Activated CD8-positive, alpha-beta memory T cell treated with anti-CD3 and anti-CD28 coated beads for 4 hours (primary cell): ENCODE results near the gene SURF4.
A peak's percentile ranks its signal among the peaks of the same experiment; 100 is the strongest.

ENCODE experiments used
- DNase-seq, 2 donors: peaks; one replicate each; pipeline ENCODE4 v3.0.0-alpha.2; 2020; ENCODE audit warnings: low read depth in 2 of 2

Gene SURF4

GRCh38 chr9:133375116-133375723 is 640 bp downstream of the SURF4 start:
- DNase-seq: no peak

- no peak for DNase-seq
Observed at GRCh38 chr9:133374612-133375115, 1.2 kb downstream of the SURF4 start.

GRCh38 chr9:133372144-133372543 is 3.7 kb downstream of the SURF4 start:
- DNase-seq: no peak

GRCh38 chr9:133371261-133371711 is 4.6 kb downstream of the SURF4 start:
- peak in 1 of 2 donors; percentile 54 for DNase-seq

- no peak for DNase-seq
Observed at GRCh38 chr9:133370685-133371084, 5.2 kb downstream of the SURF4 start.

GRCh38 chr9:133369933-133370332 is 5.9 kb downstream of the SURF4 start:
- no peak for DNase-seq

- DNase-seq: no peak
Observed at GRCh38 chr9:133369422-133369821, 6.4 kb downstream of the SURF4 start.

GRCh38 chr9:133368249-133368881 is 7.5 kb downstream of the SURF4 start:
- no peak for DNase-seq

GRCh38 chr9:133367778-133368177 is 8.1 kb downstream of the SURF4 start:
- no peak for DNase-seq

GRCh38 chr9:133367221-133367620 is 8.6 kb downstream of the SURF4 start:
- DNase-seq: no peak

- no peak for DNase-seq
Observed at GRCh38 chr9:133366435-133366834, 9.4 kb downstream of the SURF4 start.

GRCh38 chr9:133362359-133363044 is 13.4 kb downstream of the SURF4 start:
- DNase-seq: no peak

GRCh38 chr9:133361507-133362092 is 14.3 kb downstream of the SURF4 start:
- DNase-seq: no peak

- DNase-seq: no peak
Observed at GRCh38 chr9:133360400-133361393, 15.2 kb downstream of the SURF4 start.

GRCh38 chr9:133359399-133360175 is 16.3 kb downstream of the SURF4 start:
- DNase-seq: no peak

GRCh38 chr9:133357656-133358055 is 18.2 kb downstream of the SURF4 start:
- DNase-seq: no peak

GRCh38 chr9:133356391-133357091 is 19.3 kb downstream of the SURF4 start, which contains the start of the genes SURF1 and SURF2:
Gene SURF1 (minus strand): TSS chr9:133356487. CDS start chr9:133356453, 34 bp downstream.
Gene SURF2 (plus strand): TSS chr9:133356550. CDS start chr9:133356593, 43 bp downstream.
- DNase-seq: peak; percentile 73 to 78

GRCh38 chr9:133355881-133356357 is 19.9 kb downstream of the SURF4 start:
- DNase-seq: no peak

- no peak for DNase-seq
Observed at GRCh38 chr9:133354766-133355165, 21.1 kb downstream of the SURF4 start.
